Muscle layer of colon (tissue), 2 donors: ENCODE data around the gene MT3.
"Not testable (repeated sequence)": the region's sequence is repeated elsewhere in the genome, so short reads cannot be mapped to it uniquely, and the experiment has no call there.

ENCODE experiments used
- H3K27ac ChIP-seq: one replicate; pipeline ENCODE4 v1.7.0; 2013; ENCODE audit warnings: low read depth, mild to moderate bottlenecking, low read length, moderate library complexity
- H3K27me3 ChIP-seq, 2 donors: one replicate each; pipeline ENCODE4 v1.7.0; 2013; ENCODE audit warnings: low read length in 2 of 2, mild to moderate bottlenecking in 2 of 2; ENCODE audit not compliant: insufficient read depth in 2 of 2, control insufficient read depth in 1 of 2
- H3K36me3 ChIP-seq: one replicate; pipeline ENCODE4 v1.7.0; 2013; ENCODE audit warnings: mild to moderate bottlenecking, low read length; ENCODE audit not compliant: insufficient read depth
- H3K4me1 ChIP-seq: one replicate; pipeline ENCODE4 v1.7.0; 2013; ENCODE audit warnings: mild to moderate bottlenecking, low read length; ENCODE audit not compliant: insufficient read depth
- H3K4me3 ChIP-seq, 2 donors: one replicate each; pipeline ENCODE4 v1.7.0; 2013; ENCODE audit warnings: low read length in 2 of 2, low read depth in 1 of 2, mild to moderate bottlenecking in 1 of 2, moderate library complexity in 1 of 2
- H3K9ac ChIP-seq: one replicate; pipeline ENCODE4 v1.7.0; 2013; ENCODE audit warnings: low read length
- H3K9me3 ChIP-seq: one replicate; pipeline ENCODE4 v1.7.0; 2013; ENCODE audit warnings: mild to moderate bottlenecking, low read length
- donor health status: abdominal sarcoma.
- donor health status: Adenocarcinoma of cecum.

Gene MT3

DNA sequence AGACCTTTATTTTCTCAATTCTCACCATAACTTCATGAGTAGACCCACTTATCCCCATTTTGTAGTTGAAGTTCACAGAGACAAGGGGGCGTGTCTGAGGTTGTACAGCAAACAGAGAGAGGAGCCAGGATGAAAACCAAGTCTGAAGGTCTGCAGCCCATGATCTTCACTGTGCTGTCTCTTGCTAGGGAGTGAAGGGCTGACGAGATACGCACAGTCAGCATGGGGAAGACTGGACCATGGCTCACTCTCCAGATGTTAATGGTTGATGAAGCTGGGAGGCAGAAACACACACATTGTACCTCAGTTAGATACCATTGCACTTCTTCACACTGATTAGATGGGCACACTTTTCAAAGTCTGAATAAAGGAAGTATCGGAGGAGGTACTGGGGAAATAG is 30.2 kb upstream of the MT3 start:
- H3K9ac ChIP-seq = no peak overlapping the region
- H3K4me1 ChIP-seq = no peaks in the 10 kb centered on the region
- H3K27me3 ChIP-seq = no peaks in the 10 kb centered on the region
- H3K4me3 ChIP-seq = no peak overlapping the region
- H3K36me3 ChIP-seq = no peaks in the 10 kb centered on the region
- H3K9me3 ChIP-seq = no peaks in the 10 kb centered on the region
- H3K27ac ChIP-seq = no peak overlapping the region

DNA sequence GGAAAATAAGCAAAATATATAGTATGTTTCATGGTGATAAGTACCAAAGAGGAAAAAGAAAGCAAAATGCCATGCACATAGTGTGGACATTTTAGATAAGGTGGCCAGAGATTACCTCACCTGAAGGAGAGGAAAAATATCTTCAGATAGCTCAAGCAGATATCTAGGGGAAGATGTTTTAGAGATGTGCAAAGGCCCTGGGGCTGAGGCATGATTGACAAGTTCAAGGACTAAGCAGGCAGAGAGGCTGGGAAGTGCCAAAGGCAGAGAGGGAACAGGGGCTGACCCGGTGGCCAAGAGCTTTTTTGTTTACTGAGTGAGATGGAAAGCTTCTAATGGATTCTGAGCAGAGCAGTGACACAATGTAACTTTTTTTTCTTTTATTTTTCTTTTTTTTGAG is 28.9 kb upstream of the MT3 start:
- Histone ChIP-seq H3K9ac (no peak overlapping the region), H3K9me3 (no peaks in the 10 kb centered on the region), H3K27ac (no peak overlapping the region), H3K4me1 (no peaks in the 10 kb centered on the region), H3K36me3 (no peaks in the 10 kb centered on the region), H3K4me3 (no peak overlapping the region), H3K27me3 (no peaks in the 10 kb centered on the region)

- Histone ChIP-seq H3K27me3 (no peaks in the 10 kb centered on the region), H3K9ac (no peak overlapping the region), H3K36me3 (no peaks in the 10 kb centered on the region), H3K4me3 (no peak overlapping the region), H3K27ac (no peak overlapping the region), H3K4me1 (no peaks in the 10 kb centered on the region), H3K9me3 (no peaks in the 10 kb centered on the region)
Observed at GRCh38 chr16:56561126-56561525, 28.2 kb upstream of the MT3 start.

- H3K27me3 ChIP-seq = no peaks in the 10 kb centered on the region
- H3K27ac ChIP-seq = no peak within 1 kb of the TSS
- H3K4me3 ChIP-seq = no peak within 1 kb of the TSS
- H3K9me3 ChIP-seq = no peaks in the 10 kb centered on the region
- no peaks in the 10 kb centered on the region for H3K36me3 ChIP-seq
- no peaks in the 10 kb centered on the region for H3K4me1 ChIP-seq
- no peak within 1 kb of the TSS for H3K9ac ChIP-seq
Observed at GRCh38 chr16:56564793-56565477, 24.4 kb upstream of the MT3 start, which contains the start of gene MT4. TSS of gene MT4 (plus strand) at chr16:56565073. CDS start at chr16:56565129, 56 bp downstream.

DNA sequence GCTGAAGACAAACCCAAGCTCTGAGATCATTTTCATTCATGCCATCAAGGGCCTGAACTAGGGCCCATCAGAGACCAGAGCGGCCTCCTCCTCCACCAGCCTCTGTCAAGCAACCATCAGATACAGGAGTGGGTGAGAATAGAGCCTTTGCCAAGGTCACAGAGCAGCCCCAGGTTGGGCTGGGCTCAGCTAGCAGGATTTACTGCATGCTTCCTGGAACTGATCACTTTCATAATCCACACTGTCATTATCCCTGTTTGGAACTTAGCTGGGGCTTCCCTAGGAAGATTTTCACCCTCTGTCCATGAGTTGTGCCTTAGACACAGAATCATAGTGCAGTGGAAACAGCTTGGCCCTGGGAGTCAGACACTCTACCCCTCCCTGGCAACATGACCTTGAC is 19.4 kb upstream of the MT3 start:
- Histone ChIP-seq H3K9me3 (no peaks in the 10 kb centered on the region), H3K27me3 (no peaks in the 10 kb centered on the region), H3K36me3 (no peaks in the 10 kb centered on the region), H3K4me3 (no peak overlapping the region), H3K4me1 (no peaks in the 10 kb centered on the region), H3K27ac (no peak overlapping the region), H3K9ac (no peak overlapping the region)

DNA sequence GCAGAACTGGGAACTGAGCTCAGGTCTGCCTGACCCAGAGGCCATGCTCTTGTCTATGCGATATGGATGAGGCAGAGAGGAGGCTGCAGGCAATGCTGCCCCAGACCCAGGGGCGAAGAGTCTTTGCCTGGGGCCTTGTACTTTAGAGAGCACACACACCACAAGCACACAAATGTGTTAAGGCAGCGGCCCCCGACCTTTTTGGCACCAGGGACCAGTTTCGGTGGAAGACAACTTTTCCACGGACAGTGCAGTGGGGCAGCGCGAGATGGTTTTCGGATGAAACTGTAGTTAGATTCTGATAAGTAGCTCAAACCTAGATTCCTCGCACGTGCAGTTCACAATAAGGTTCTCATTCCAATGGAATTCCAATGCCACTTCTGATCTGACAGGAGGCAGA is 17.8 kb upstream of the MT3 start:
- Histone ChIP-seq H3K4me3 (no peak overlapping the region), H3K36me3 (no peaks in the 10 kb centered on the region), H3K4me1 (no peaks in the 10 kb centered on the region)

DNA sequence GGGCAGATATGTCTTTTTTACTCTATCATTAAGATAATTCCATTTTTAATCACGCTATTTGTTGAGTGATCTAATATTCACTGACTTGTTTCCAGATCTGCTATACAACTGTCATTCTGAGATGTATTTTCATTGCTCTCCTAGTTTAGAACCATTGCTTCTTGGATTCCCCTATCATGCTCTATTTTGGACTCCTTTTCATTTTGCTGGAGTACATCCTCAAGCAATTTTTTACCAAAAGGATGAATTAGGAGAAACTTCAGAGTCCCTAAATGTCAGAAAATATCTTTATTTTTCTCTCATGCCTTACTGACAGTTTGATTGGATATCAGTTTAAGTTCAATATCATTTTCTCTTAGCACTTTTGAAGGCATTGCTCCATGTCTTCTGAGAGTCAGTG is 14.7 kb upstream of the MT3 start:
- no peak overlapping the region for H3K4me3 ChIP-seq
- H3K27me3 ChIP-seq = no peaks in the 10 kb centered on the region
- no peaks in the 10 kb centered on the region for H3K9me3 ChIP-seq
- H3K9ac ChIP-seq = no peak overlapping the region
- H3K27ac ChIP-seq = no peak overlapping the region
- H3K36me3 ChIP-seq = no peaks in the 10 kb centered on the region
- H3K4me1 ChIP-seq = no peaks in the 10 kb centered on the region

More for the DNA sequence above, 17.8 kb upstream of the MT3 start:
- H3K9me3 ChIP-seq = no peaks in the 10 kb centered on the region
- no peak overlapping the region for H3K9ac ChIP-seq
- no peaks in the 10 kb centered on the region for H3K27me3 ChIP-seq
- no peak overlapping the region for H3K27ac ChIP-seq

DNA sequence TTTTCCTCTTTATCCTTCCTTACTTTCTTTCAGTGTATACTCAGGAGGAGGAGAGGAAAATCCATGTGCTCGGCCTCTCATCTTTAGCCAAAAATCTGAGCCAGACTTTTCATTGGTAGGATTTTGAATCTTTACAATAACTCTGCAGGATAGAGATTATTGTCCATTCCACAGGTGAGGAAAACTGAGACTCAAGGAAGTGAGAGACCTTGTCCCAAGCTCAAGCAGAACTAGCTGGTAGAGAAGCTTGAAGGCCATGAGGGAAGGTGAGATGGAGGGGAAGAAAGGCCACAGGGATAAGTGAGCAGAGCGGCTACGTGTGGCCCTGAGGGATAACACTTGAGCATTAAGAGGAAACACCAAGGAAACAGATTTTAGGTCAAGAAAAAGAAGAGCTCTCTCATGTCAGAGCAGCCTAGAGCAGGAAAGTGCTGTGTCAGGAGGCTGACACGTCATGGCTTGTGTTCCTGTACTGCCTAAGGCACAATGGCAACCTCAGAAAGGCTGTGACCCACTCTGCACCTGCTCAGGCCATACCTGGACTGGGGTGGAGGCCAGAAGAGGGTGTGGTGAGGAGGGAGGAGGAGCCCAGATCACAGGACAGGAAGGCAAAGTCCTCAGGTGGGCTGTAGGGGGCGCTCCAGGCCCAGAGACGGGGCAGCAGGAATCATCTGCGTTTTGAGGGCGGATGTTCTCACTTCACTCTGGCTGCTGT is 12.6 kb upstream of the MT3 start:
- Histone ChIP-seq H3K9me3 (no peaks in the 10 kb centered on the region), H3K27ac (no peak overlapping the region), H3K4me3 (no peak overlapping the region), H3K27me3 (no peaks in the 10 kb centered on the region), H3K4me1 (no peaks in the 10 kb centered on the region), H3K9ac (no peak overlapping the region), H3K36me3 (no peaks in the 10 kb centered on the region)

- Histone ChIP-seq H3K4me3 (no peak overlapping the region), H3K4me1 (no peaks in the 10 kb centered on the region), H3K27ac (no peak overlapping the region), H3K27me3 (no peaks in the 10 kb centered on the region), H3K9ac (no peak overlapping the region), H3K36me3 (no peaks in the 10 kb centered on the region), H3K9me3 (no peaks in the 10 kb centered on the region)
Observed at GRCh38 chr16:56577300-56577625, 12.1 kb upstream of the MT3 start.

DNA sequence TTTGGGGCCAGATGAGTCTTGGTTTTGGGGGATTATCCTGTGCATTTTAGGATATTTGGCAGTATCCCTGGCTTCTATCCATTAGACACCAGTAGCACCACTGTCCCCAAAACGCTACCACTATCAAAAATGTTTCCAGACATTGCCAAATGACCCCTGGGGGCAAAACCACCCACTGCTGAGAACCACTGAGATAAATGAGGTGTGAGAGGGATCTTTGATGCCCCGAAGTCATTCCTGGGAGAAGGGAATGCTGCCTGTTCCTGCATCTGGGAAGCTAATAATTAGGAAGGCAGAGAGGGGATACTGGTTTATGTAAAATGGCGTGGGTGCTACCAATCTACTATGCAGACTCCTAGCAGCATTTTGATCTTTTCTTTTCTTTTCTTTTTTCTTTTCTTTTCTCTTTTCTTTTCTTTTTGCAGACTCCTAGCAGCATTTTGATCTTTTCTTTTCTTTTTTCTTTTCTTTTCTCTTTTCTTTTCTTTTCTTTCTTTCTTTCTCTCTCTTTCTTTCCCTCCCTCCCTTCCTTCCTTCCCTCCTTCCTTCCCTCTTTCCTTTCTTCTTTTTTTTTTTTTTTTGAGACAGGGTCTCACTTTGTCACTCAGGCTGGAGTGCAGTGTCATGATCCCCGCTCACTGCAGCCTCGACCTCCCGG is 8.8 kb upstream of the MT3 start:
- Histone ChIP-seq H3K27me3 (no peaks in the 10 kb centered on the region), H3K9me3 (no peaks in the 10 kb centered on the region), H3K9ac (no peak overlapping the region), H3K27ac (no peak overlapping the region), H3K36me3 (no peaks in the 10 kb centered on the region), H3K4me3 (no peak overlapping the region), H3K4me1 (no peaks in the 10 kb centered on the region)

- H3K4me1 ChIP-seq, H3K27ac ChIP-seq, H3K36me3 ChIP-seq, H3K9me3 ChIP-seq, H3K4me3 ChIP-seq, H3K9ac ChIP-seq: not testable (repeated sequence)
- H3K27me3 ChIP-seq = peaks cover 0 to 11% of the 10 kb centered on the region in 2 donors
Observed at GRCh38 chr16:56582911-56583310, 6.4 kb upstream of the MT3 start.
